ENCODE results near the gene PLA2G4B.

Gene PLA2G4B

DNA sequence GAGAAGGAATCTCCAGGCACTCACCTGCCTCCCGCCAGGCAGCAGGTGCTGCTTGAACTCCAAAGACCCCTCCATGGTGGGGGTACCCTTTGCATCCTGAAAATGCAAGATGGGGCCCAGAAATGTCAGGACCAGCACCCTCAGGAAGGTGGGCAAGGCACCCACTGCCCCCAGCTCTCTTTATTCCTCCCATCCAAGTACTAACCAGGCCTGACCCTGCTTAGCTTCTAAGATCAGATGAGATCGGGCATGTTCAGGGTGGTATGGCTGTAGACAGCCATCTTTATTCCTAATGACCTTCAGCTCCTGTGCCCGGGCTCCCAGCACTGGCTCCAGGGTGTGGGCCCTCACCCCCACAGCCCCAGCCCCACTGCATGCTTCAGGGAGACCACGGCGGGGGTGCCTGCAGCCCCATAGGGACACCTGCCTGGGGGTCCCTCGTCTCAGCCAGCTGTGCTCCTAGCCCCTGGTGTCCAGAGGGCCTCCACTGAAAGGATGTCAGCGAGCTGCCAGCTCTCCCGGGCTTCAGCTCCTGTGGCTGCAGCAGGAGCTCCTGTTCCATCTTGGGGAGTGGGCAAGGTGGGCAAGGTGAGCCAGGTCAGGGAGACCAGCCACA, 13.2 kb downstream of the PLA2G4B start:
- no peak for DNase-seq

DNA sequence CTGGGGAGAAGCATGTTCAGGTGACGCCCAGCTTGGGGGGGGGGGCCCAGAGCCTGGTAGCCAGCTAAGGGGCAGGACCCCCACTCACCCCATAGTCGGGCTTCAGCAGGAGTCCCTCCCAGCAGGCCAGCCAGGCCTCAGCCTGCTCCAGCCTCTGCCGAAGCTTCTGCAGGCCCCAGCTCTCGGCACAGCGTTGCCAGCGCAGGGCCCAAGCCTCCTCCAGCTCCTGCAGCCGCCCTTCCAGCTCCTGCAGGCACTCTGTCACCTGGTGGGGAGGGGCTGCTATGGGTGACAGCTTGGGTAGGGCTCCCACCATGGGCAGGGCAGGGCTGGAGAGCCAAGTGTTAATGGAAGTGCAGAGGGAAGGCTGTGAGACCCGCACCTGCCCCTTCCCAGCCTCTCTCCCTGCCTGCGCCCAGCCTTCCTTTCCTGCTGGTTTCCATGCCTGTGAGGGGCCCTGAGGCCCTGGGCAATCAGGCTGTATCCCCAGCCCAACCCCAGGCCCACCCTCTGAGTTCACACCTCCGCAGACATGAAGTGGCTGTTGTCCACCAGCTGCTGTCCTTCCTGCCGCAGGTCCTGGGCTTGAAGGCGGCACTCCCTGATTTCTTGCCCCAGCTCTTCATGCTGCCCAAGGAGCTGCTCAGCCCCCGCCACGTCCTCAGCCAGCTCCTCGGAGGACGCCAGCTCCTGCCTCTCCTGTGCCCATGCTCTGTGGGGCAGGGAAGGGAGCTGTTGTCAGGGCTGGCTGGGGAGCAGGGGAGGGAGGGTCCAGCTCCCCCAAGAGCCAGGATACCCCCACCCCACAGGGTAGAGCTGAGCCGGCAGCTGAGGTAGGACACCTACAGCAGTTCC, 14.3 kb downstream of the PLA2G4B start:
- no peak for DNase-seq

DNA sequence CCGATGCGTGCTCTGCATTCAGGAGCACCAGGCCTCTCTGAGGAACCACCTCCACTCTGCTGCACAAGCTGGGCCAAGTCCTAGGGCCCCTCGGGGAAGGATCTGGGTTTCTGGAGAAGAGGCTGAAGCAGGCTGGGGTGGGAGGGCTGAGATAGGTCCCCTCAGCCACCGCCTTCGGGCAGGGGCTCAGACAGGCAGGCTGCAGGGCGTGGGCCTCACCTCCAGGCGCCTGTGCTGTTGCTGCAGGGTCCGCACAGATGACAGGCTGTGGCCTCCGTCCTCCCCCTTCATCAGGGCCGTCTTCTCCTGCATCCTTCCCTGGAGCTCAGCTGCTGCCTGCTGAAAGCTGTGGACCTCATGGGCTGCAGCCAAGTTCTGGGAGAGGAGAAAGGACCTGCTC, 15.2 kb downstream of the PLA2G4B start:
- DNase-seq, result no peak

DNA sequence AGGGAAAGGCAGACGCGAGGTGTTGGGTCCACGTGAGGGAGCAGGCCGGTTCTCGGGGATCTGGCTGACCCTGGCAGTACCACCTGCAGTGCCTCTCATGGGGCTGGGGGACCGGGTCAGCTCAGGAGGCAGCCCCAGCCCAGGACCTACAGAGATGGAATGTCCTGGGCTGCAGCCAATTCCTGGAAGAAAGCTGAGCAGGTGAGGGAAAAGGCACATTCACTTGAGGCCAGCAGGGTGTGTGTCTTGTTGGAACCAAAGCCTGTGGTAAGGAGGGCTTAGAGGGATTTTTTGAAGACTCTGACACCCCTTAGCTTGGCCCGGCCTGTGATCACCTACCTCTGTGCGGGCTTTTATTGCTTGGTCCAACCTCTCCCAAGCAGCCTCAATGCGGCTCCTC, 15.8 kb downstream of the PLA2G4B start:
- no peak for DNase-seq

DNA sequence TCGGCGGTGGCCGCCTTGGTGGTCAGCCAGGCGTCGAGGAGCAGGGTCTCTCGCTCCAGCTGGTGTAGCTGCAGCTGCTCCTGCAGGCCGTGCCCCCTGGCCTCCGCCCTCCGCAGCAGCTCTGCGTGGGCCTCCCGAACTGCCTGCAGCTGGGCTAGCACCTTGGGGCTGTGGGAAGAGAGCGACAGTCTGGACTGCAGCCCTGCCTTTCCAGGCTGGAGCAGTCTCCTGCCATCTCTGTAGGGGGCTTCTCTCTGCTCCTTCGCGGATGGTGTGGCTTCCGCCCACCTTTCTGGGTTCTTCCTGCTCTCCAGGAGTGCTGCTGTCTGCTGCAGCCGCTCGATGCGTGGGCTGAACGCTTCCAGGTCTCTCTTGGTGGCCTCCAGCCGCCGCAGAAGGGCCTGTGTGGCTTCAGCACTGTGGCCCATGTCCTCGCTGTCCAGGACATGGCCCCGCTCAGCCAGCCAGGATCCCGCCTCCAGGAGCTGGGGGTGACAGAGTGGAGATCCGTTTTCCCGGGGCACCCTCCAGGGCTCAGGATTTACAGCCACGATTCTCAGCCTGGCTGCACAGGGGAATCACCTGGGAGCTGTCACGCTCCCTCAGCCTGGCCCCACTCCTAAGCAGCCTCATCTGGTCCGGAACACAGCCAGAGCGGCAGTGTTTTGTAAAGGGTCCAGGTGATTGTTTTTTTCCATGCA, 16.8 kb downstream of the PLA2G4B start:
- no peak for DNase-seq

DNA sequence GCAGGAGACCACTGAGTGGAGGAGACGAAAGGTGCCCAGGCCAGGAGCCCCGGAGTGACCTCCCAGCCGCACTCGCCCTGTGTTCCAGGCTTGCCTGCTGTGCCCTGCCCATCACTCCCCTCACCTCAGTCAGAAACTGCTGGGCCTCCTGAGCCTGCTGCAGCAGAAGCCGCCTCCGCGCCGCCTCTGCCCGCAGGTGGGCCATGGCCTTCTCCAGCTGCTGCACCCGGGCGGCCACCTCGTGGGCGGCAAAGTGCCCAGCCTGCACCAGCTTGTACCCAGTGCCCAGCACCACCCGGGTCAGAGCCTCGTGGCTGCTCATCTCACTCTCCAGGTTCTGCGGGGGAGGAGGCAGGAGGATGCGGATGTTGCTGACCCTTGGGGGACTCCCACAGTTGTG, 17.6 kb downstream of the PLA2G4B start:
- DNase-seq, result no peak

DNA sequence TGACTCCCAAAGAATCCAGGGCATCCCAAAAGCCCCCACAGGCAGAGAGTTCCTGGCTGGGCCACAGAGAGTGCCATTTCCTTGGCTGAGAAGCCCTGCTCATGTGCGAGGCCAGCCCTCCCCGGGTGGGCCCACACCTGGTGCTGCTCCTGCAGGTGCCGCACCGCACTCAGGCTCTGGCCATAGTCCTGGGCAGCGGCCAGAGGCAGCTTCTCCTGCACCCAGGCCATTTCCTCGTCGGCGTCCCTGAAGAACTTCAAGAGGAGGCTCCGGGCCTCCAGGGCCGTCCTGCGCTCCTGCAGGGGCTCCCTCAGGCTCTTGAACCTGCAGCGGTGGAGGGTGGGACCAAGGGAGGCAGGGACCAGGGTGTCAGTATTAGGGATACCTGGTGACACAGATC, 18.1 kb downstream of the PLA2G4B start:
- no peak for DNase-seq

DNA sequence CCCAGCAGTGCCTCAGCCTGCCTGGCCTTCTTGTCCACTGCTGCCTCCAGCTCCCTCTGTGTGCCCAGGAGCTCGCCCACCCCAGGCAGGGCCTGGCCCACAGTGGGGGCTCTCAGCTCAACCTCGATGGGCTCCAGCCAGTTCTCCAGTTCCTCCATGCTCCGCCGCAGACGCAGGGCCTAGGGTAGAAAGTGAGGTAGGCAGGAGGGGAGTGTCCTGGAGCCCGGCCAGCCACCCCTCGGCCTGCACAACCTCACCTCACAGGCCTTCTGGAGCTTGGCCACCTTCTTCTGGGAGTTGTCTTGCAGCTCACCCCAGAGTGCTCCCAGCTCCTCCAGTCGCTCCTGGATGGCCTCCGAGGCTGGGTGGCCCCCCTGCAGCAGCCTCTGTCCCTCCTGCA, 18.7 kb downstream of the PLA2G4B start:
- no peak for DNase-seq

DNA sequence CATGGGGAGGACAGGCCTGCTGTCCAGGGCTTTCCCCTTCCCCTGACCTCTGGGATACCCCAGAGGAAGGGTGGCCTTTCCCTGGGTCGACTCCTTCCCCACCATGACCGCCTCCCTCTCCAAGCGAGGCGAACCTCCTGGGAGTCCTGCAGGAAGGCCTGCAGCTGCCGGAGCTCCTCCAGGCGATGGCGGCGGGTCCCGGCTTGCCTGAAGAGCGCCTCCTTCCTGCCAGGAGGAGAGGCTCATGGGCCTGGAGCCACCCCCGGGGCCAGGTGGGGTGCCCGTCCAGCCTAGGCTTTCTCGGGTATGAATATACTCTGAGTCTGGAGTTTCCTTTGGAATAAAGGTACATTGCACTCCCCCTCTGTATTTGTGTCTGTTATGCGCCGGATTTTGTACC, 20.1 kb downstream of the PLA2G4B start:
- DNase-seq, result no peak

DNA sequence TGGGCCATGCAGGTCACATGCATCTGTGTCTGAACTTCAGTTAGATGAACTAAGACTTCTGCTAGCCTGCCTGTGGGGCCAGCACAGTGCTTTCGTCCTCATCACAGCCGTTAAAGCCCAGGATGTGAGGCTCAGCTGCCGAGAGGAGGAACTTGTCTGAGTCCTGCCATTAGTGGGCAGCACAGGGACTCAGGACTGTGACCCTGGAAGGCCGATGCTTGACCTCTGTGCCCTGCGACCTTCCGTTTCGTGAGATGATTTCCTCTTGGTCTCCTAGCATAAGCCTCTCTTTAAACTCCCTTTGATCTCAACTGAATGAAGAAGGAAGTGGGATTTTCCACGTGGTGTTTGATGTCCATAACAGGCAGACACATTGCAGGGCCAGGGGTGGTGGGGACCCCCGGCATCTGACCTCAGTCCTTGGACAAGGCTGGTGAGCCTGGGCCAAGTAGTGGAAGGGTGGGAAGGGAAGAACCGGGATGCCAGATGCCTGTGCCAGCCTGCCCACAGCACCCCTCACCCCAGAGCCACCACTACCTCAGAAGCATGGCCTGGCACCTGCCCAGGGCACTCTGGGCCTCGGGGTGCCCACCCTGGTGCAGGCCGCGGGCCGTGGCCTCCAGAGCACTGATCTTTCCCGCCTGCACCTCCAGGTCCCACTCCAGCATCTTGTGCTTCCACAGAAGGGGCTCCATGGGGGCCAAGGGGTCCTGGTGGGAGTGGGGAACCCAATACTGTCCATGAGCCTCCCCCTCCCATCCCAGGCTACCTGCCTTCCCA, 21.6 kb downstream of the PLA2G4B start:
- peak; percentile 16 for DNase-seq

DNA sequence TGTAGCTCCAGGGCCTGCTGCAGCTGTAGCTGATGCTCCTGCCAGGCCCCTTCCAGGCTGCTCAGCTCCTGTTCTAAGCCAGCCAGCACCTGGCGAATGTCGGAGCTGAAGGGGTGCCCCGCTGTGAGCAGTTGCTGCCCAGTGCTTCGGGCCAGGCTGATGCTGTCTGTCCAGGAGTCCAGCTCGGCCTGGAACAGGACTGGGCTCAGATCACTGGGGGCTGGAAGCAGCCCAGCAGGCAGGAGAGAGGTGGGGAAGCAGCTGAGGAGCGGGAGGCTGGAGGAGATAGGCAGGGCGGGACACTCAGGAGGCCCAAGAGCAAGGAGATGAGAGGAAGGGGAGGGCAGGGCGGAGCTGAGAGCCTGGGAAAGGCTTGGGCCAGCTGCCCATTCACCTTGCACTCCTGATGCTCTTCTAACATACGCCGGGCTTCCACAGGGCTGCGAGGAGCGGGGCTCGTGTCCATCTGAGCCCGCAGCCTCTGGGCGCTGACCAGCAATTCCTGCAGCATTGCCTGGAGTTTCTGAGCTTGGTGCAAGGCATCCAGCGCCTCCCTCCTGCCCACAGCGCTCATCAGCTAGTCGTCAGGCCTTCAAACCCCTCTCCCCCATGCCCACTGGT, 23.2 kb downstream of the PLA2G4B start:
- no peak for DNase-seq

DNA sequence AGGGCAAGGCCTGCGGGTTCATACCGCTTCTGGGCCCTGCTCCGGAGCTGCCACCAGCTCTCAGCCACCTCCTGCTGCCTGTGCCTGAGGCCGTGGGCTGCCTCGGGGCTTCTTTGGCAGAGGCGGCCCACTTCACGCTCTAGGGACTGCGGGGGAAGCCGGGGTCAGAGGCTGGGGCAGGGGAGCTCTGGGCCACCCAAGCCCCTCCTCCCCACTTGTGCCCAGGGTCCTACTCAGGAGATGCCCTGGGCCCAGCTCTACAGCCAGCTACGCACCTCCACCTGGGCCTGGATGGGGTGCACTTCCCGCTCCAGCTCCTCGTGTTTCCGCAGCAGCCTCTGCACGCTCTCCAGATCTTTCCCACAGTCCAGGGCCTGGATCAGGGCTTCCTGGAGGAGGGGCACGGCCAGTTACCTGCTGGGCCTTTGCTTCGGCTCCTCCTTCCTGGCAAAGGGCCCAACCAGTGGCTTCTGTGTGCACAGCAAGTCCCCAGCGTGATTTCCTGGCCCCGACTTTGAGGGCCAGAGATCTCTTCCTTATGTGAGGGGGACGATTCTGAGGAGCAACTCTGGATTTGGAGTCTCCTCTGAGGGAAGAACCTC, 24.0 kb downstream of the PLA2G4B start:
- DNase-seq, result no peak

DNA sequence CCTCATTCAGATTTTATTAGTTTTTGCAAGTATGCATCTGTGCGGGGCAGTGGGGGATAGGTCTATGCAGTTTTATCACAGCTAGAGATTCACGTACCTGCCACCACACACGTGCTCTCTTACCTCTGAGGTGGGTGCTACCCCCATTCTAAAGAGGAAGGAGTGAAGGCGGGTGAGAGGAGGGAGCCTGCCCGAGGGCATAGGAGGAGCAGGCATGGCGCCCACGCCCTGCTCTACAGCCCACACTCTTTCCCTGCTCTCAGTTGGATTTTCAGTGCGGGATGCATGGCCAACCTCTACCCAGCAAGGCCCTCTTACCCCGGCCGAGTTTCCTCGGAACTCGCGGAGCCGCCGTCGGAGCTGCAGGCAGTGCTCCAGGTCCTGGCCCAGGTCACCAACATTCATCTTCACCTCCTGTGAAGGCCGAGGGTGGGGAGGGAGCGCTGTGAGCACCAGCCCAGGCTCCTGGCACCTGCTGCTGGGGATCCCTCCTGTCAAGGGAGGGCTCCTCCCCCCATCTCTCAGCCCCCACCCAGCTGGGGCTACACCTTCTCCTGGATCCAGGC, 26.9 kb downstream of the PLA2G4B start:
- DNase-seq, result no peak

DNA sequence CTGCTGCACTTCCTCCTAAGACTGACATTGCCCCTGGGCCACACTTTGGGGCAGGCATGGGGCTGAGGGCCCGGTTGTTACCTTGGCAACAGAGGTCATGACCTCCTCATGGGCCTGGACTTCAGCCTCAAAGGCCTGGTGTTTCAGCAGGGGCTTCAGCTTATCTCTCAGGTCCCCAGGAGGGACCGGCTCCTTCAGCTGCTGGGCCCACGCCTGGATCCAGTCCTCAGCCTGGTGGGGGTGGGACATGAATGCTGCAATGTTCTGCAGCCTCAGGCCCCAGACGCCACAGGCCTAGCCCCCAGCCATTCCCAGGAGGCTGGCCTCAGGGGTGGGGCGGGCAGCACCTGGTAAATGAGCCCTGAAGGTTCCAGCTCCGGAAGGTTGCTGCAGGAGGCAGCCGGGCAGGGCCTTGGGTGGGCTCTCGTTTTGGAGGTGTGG, 27.6 kb downstream of the PLA2G4B start:
- DNase-seq, result no peak

DNA sequence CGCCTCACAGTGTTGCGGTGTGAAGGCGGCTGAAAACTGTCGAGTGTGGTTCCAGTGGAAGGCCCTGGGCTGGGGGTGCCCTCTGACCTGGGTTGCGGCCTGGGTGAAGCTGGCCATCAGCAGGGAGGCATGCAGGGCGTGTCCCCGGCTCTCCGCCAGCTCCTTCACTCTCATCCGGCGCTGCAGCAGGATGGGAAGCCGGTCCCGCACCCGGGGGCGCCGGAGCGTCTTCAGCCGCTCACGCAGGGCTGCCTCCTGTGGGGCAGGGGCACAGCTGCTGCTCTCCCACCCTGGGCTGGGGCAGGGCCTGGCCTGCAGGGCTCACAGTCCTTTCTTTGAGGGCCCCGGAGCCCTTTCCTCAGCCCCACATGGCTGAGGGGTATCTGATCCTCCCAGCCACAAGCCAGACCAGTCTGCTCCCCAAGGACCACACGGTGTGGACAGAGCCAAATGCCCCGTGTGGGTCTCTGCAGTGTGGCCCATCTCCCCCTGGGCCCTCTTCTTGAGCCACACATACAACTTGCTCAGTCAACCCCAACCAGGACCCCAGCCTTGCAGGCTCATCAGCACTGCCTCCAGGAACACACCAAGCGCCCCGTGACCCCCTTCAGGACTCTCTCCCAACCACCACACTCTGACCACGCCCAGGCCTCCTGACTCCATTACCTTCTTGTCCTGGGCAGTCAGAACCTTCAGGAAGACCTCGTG, 28.4 kb downstream of the PLA2G4B start:
- no peak for DNase-seq

DNA sequence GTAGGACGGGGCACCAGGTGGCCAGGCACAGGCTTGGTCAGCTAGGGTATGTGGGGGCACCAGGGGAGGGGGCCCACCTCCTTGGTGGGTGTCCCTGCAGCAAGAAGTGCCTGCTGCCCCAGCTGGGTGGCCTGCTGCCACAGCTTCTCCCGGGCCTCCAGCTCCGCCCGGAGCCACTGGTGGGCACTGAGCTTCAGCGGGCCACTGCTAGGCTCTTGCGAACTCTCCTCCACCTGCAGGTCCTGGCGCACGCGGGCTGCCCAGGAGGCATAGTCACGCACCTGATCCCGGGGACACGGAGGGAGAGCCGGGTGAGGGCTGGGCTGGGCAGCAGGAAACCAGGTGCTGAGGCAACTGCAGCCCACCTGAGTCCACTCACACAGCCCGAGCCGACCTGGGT, 29.7 kb downstream of the PLA2G4B start:
- no peak for DNase-seq

DNA sequence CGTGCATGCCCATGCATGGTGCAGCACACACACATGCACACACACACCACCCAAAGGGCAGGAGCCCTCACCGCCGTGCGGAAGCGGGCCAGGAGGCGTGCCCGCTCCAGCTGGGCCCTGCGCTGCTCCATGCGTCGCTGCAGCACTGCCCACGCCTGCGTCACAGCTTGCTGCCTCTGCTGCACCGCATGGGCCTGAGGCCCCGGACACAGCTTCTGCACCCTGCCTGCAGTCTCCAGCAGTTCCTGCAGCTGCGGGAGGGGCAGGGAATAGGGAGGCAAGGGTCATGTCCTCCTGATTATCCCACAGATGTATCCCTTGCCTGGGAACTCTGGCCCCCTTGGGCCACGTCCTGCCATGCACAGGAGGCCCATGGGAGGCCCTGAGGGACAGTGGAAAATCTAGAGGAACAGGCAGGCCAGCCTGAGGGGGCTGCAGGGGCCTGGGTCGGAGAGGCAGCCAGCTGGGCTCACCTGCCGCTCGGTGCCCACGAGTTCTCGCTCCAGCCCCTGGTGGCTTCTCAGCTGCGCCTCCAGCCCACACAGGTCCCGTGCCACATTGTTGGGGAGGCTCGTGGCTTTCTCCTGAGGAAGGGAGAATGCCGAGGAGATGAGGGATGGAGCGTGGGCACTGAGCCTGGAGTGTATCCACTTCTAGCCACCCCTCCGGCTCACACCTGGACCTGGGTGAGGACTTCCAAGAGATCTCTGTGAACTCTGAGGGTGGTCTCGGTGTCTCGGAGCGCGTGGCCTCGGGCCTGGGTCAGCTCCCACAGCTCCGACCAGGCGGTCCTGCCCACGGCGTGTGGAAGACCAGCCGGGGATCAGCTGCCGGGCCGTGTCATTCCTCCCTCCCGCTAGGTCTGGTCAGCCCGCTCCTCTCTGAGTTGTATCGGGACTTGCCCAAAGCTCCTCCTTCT, 31.4 kb downstream of the PLA2G4B start:
- DNase-seq, result no peak

DNA sequence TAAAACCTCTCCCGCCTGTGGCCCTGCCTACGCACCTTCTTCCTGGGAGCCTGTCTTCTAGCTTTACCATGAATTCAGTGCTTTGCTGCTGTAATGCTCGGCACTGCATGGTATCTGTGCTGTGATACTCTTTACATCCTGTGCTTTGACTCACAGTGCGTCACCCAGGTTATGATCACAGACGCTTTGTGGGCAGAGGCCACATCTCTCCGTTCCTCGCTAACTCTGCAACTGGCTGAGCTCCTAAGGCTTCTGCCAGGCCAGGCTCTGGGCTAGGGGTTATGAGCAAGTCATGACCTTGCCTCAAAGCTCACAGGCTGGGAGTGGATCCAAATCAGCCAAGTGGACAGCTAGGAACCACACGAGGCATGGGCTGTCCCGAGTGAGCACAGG, 32.0 kb downstream of the PLA2G4B start:
- peak; percentile 40 for DNase-seq

DNA sequence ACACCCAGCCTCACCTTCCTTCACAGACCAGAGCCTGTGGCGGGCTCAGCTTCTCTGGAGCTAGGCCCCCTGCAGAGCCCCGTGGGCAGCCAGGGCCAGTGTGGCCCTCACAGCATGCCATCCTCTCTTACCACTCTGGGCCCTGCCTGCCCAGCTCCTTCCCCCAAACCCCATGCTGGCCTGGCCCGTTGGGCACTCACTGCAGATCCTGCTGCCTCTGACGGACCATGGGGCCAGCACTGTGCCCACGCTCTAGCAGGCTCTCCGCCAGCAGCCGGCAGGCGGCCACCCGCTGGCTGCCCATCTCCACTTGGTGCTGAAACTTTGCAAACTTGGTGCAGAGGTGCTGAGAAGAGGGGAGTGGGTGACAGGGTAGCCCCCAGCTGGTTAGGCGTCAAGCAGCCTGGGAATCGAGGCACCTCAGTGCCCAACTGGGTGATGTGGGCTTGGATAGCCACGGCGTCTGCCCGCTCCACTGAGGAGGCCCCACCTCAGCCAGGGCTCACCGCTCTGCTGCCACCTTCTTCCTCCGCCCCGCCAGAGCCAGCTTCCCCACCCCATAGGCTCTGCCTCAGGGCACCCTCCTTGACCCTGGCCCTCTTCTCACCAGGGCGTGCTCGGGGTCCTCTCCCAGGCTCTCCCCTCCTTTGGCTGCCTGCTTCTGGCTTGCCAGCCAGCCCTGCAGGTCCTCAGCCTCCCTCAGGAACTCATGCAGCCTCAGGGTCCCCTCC, 32.7 kb downstream of the PLA2G4B start:
- DNase-seq, result no peak

All from CD4-positive, alpha-beta T cell treated with Interferon gamma for 1 hour (primary cell).